Erythroblast (primary cell): Measurements from ENCODE around the gene SUGCT.

Experiments
- GATA1 ChIP-seq: IDR thresholded peaks from 2 replicates; pipeline ENCODE4 v1.6.1; 2011; ENCODE audit warnings: low read depth, mild to moderate bottlenecking, control low read depth, low read length, moderate library complexity
- POLR2A ChIP-seq: IDR thresholded peaks from 2 replicates; pipeline ENCODE4 v1.6.1; 2011; ENCODE audit warnings: mild to moderate bottlenecking, low read length

GRCh38 chr7:40569326-40569725 lies 434.5 kb downstream of the SUGCT start:
- TF ChIP-seq POLR2A (no peak), GATA1 (no peak)
